HCT116 (cell line): Measurements from ENCODE around the gene GPR39.

Source experiments
- ATF3 ChIP-seq: IDR thresholded peaks from 2 replicates; pipeline ENCODE4 v1.6.1; 2012
- EGR1 ChIP-seq: IDR thresholded peaks from 2 replicates; pipeline ENCODE4 v1.6.1; 2012; ENCODE audit warnings: low read depth
- EZH2 ChIP-seq: fragments of 200-600 bp; sonication (generic); IDR thresholded peaks from 2 replicates; pipeline ENCODE4 v1.6.1; 2017; ENCODE audit warnings: antibody characterized with exemption, mixed run types
- JUND ChIP-seq: IDR thresholded peaks from 2 replicates; pipeline ENCODE4 v1.6.1; 2012
- POLR2A ChIP-seq: IDR thresholded peaks from 2 replicates; pipeline ENCODE4 v1.7.0; 2011; ENCODE audit warnings: borderline replicate concordance; ENCODE audit not compliant: insufficient read depth, insufficient read length; ENCODE audit errors: extremely low read depth
- POLR2AphosphoS5 ChIP-seq: IDR thresholded peaks from 2 replicates; pipeline ENCODE4 v1.6.1; 2011; ENCODE audit warnings: mild to moderate bottlenecking, low read depth, low read length, moderate library complexity
- SRF ChIP-seq: IDR thresholded peaks from 2 replicates; pipeline ENCODE4 v1.6.1; 2012; ENCODE audit warnings: low read depth
- TF ChIP-seq, protein P1 (sequence below), 3 experiments: fragments of 200-600 bp in 1 of 3; sonication (generic) in 1 of 3; IDR thresholded peaks in 2 of 3; conservative IDR thresholded peaks in 1 of 3; 2 replicates each; pipeline ENCODE4 v1.5.1; 2012 to 2017; ENCODE audit warnings: low read depth in 2 of 3, low read length in 2 of 3, antibody characterized with exemption in 1 of 3, borderline replicate concordance in 1 of 3, control low read depth in 1 of 3, mild to moderate bottlenecking in 1 of 3, mixed read lengths in 1 of 3, mixed run types in 1 of 3, moderate library complexity in 1 of 3; ENCODE audit not compliant: insufficient read depth in 1 of 3
- TF ChIP-seq, protein P2 (sequence below): IDR thresholded peaks from 2 replicates; pipeline ENCODE4 v1.6.1; 2011; ENCODE audit warnings: mild to moderate bottlenecking, low read length, moderate library complexity; ENCODE audit not compliant: insufficient replicate concordance; ENCODE audit errors: extremely low read depth
- TF ChIP-seq, protein P3 (sequence below): IDR thresholded peaks from 2 replicates; pipeline ENCODE4 v1.6.1; 2012; ENCODE audit warnings: low read depth

- TF ChIP-seq, protein P1, sequence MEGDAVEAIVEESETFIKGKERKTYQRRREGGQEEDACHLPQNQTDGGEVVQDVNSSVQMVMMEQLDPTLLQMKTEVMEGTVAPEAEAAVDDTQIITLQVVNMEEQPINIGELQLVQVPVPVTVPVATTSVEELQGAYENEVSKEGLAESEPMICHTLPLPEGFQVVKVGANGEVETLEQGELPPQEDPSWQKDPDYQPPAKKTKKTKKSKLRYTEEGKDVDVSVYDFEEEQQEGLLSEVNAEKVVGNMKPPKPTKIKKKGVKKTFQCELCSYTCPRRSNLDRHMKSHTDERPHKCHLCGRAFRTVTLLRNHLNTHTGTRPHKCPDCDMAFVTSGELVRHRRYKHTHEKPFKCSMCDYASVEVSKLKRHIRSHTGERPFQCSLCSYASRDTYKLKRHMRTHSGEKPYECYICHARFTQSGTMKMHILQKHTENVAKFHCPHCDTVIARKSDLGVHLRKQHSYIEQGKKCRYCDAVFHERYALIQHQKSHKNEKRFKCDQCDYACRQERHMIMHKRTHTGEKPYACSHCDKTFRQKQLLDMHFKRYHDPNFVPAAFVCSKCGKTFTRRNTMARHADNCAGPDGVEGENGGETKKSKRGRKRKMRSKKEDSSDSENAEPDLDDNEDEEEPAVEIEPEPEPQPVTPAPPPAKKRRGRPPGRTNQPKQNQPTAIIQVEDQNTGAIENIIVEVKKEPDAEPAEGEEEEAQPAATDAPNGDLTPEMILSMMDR (IDR thresholded peaks at IDR 0.05 in 2 of 3, conservative IDR thresholded peaks at IDR 0.05 in 1 of 3; ENCODE audit: borderline replicate concordance in 1 of 3, insufficient read depth in 1 of 3, low read depth in 2 of 3, low read length in 2 of 3), result no peak
- TF ChIP-seq POLR2A (no peak), JUND (no peak), SRF (no peak), ATF3 (no peak), EGR1 (no peak), POLR2AphosphoS5 (no peak), EZH2 (no peak)
- TF ChIP-seq, protein P2, sequence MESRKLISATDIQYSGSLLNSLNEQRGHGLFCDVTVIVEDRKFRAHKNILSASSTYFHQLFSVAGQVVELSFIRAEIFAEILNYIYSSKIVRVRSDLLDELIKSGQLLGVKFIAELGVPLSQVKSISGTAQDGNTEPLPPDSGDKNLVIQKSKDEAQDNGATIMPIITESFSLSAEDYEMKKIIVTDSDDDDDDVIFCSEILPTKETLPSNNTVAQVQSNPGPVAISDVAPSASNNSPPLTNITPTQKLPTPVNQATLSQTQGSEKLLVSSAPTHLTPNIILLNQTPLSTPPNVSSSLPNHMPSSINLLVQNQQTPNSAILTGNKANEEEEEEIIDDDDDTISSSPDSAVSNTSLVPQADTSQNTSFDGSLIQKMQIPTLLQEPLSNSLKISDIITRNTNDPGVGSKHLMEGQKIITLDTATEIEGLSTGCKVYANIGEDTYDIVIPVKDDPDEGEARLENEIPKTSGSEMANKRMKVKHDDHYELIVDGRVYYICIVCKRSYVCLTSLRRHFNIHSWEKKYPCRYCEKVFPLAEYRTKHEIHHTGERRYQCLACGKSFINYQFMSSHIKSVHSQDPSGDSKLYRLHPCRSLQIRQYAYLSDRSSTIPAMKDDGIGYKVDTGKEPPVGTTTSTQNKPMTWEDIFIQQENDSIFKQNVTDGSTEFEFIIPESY, result no peak
- TF ChIP-seq, protein P3, sequence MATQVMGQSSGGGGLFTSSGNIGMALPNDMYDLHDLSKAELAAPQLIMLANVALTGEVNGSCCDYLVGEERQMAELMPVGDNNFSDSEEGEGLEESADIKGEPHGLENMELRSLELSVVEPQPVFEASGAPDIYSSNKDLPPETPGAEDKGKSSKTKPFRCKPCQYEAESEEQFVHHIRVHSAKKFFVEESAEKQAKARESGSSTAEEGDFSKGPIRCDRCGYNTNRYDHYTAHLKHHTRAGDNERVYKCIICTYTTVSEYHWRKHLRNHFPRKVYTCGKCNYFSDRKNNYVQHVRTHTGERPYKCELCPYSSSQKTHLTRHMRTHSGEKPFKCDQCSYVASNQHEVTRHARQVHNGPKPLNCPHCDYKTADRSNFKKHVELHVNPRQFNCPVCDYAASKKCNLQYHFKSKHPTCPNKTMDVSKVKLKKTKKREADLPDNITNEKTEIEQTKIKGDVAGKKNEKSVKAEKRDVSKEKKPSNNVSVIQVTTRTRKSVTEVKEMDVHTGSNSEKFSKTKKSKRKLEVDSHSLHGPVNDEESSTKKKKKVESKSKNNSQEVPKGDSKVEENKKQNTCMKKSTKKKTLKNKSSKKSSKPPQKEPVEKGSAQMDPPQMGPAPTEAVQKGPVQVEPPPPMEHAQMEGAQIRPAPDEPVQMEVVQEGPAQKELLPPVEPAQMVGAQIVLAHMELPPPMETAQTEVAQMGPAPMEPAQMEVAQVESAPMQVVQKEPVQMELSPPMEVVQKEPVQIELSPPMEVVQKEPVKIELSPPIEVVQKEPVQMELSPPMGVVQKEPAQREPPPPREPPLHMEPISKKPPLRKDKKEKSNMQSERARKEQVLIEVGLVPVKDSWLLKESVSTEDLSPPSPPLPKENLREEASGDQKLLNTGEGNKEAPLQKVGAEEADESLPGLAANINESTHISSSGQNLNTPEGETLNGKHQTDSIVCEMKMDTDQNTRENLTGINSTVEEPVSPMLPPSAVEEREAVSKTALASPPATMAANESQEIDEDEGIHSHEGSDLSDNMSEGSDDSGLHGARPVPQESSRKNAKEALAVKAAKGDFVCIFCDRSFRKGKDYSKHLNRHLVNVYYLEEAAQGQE, result no peak
These were observed 54.1 kb downstream of the GPR39 start for GRCh38 chr2:132470746-132471145.
